Right atrium auricular region (tissue), 2 donors: ENCODE measurements around the gene KMT5C. TPM values are rescaled to one million over a fixed set of nuclear protein-coding genes. Genes with fewer than 3 reads are reported as not detected.
A peak's percentile ranks its signal among the peaks of the same experiment; 100 is the strongest.

ENCODE experiments used
- DNase-seq: peaks from one replicate; pipeline ENCODE4 v3.0.0-alpha.2; 2019; ENCODE audit warnings: low spot score
- H3K27ac ChIP-seq, 2 donors: fragments of 200-600 bp; sonication (generic); 1 replicate in 1 of 2; 2 replicates in 1 of 2; pipeline ENCODE4 v1.5.1; 2016 to 2019
- H3K27me3 ChIP-seq, 2 donors: fragments of 200-600 bp; sonication (generic); one replicate each; pipeline versions ENCODE4 v1.5.1 to v1.6.0; 2017 to 2019
- H3K36me3 ChIP-seq: fragments of 200-600 bp; sonication (generic); one replicate; pipeline ENCODE4 v1.5.1; 2016
- H3K4me1 ChIP-seq, 2 donors: fragments of 200-600 bp; sonication (generic); one replicate each; pipeline versions ENCODE4 v1.5.1 to v1.6.0; 2017 to 2019
- H3K4me3 ChIP-seq, 2 donors: fragments of 200-600 bp; sonication (generic); 1 replicate in 1 of 2; 2 replicates in 1 of 2; pipeline ENCODE4 v1.5.1; 2017 to 2019; ENCODE audit warnings: mild to moderate bottlenecking in 1 of 2, moderate library complexity in 1 of 2
- H3K9me3 ChIP-seq, 2 donors: fragments of 200-600 bp; sonication (generic); one replicate each; pipeline ENCODE4 v1.5.1; 2019
- CTCF ChIP-seq, 2 donors: fragments of 200-600 bp; sonication (generic); IDR thresholded peaks; one replicate each; pipeline ENCODE4 v1.5.1; 2019; ENCODE audit warnings: antibody characterized with exemption in 2 of 2
- total RNA-seq, 2 donors: library from RNA; depleted of rRNA; stranded (reverse); fragments of >200 nt; gene quantifications; one replicate each; pipeline ENCODE4 v1.1.0, GENCODE V29; 2016

Gene KMT5C
- total RNA-seq, 2 donors from 2014 or later, result 2.4 to 3.3 TPM

DNA sequence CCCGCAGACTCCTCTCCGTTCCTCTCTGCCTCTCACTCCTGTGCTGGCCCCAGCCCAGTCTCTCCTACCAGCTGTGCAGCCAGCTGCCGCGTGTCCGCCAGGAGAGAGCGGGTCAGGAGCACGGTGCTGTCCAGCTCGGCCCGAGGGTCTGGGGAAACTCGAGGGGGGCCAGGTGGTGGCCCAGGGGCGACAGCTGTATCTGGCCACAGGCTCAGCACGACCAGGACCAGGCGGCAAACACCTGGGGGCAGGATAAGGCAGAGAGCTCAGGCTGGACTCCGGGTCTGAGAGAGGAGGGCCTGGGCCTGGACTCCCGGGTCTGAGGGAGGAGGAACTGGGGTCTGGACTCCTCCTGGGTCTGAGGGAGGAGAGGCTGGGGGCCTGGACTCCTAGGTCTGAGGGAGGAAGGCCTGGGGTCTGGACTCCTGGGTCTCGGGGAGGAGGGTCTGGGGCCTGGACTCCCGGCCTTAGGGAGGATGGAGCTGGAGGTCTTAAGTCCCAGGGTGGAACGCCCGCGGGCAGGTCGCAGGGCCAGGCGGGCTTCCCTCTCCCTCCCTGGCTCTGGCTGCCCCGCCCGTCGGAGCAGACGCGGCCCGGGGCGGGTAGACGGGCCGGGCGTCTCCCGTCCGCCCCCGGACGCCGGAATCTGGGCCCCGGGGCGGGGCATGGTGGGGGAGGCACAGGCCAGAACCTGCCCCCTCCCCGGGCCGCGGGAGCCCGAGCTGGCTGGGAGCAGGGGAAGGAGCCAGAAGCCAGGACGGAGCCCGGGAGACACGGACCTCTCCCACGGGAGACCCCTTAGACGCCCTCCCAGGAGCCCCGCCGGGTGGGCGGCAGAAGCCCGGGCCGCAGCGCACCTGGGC, 29.3 kb downstream of the KMT5C start:
- H3K27me3 ChIP-seq, result peaks cover 15 to 33% of the 10 kb centered on the region in 2 donors
- no peaks in the 10 kb centered on the region for H3K36me3 ChIP-seq
- H3K9me3 ChIP-seq, result no peaks in the 10 kb centered on the region
- peak overlapping the region in 1 of 2 donors; percentile 35 for H3K4me3 ChIP-seq
- no peak overlapping the region for H3K27ac ChIP-seq
- no peak for TF ChIP-seq CTCF (IDR thresholded peaks at IDR 0.05)
- H3K4me1 ChIP-seq, result peaks cover 0 to 14% of the 10 kb centered on the region in 2 donors
- no peak for DNase-seq

GRCh38 chr19:55369653-55370304, 30.1 kb downstream of the KMT5C start:
- Histone ChIP-seq H3K9me3 (no peaks in the 10 kb centered on the region), H3K4me1 (peaks cover 0 to 14% of the 10 kb centered on the region in 2 donors), H3K27me3 (peaks cover 15 to 40% of the 10 kb centered on the region in 2 donors), H3K4me3 (peak overlapping the region in 1 of 2 donors; percentile 38), H3K27ac (no peak overlapping the region), H3K36me3 (no peaks in the 10 kb centered on the region)
- DNase-seq, result no peak
- no peak for TF ChIP-seq CTCF (IDR thresholded peaks at IDR 0.05)

GRCh38 chr19:55370305-55370988, 30.8 kb downstream of the KMT5C start, which contains the start of gene IL11:
Gene IL11, minus strand, starts transcription at chr19:55370463. Its CDS starts 153 bp downstream, at chr19:55370310.
- no peak for DNase-seq

GRCh38 chr19:55372316-55373081, 32.8 kb downstream of the KMT5C start:
- H3K36me3 ChIP-seq, result no peaks in the 10 kb centered on the region
- H3K27ac ChIP-seq, result no peak overlapping the region
- no peak for DNase-seq
- peaks cover 0 to 17% of the 10 kb centered on the region in 2 donors for H3K4me1 ChIP-seq
- no peak overlapping the region for H3K4me3 ChIP-seq
- TF ChIP-seq CTCF (IDR thresholded peaks at IDR 0.05), result no peak
- no peaks in the 10 kb centered on the region for H3K9me3 ChIP-seq
- peaks cover 15 to 50% of the 10 kb centered on the region in 2 donors for H3K27me3 ChIP-seq

More at GRCh38 chr19:55370305-55370988, 30.8 kb downstream of the KMT5C start, which contains the start of gene IL11:
- Histone ChIP-seq H3K27ac (no peak within 1 kb of the TSS), H3K36me3 (no peaks in the 10 kb centered on the region), H3K4me3 (peak within 1 kb of the TSS in 1 of 2 donors; percentile 38), H3K27me3 (peaks cover 15 to 42% of the 10 kb centered on the region in 2 donors), H3K9me3 (no peaks in the 10 kb centered on the region), H3K4me1 (peaks cover 0 to 14% of the 10 kb centered on the region in 2 donors)
- no peak for TF ChIP-seq CTCF (IDR thresholded peaks at IDR 0.05)
